SU-DHL-6 (cell line): ENCODE results near the gene FOXD1.

ENCODE experiments used
- H2AFZ ChIP-seq: fragments of 200-600 bp; sonication (generic); 2 replicates; pipeline ENCODE4 v1.6.1; 2014; ENCODE audit warnings: low read depth, mild to moderate bottlenecking, moderate library complexity, mixed read lengths, antibody characterized with exemption, low read length; ENCODE audit not compliant: severe bottlenecking
- H3F3A ChIP-seq: fragments of 200-600 bp; shearing (Covaris generic); 2 replicates; pipeline ENCODE4 v1.6.0; 2016; ENCODE audit warnings: antibody characterized with exemption, mild to moderate bottlenecking; ENCODE audit not compliant: insufficient read depth
- H3K27ac ChIP-seq: fragments of 200-600 bp; sonication (generic); 2 replicates; pipeline ENCODE4 v1.5.1; 2016; ENCODE audit warnings: low read depth, mild to moderate bottlenecking, low read length, moderate library complexity, mixed read lengths
- H3K27me3 ChIP-seq: fragments of 200-600 bp; sonication (generic), shearing (Covaris generic); 2 replicates; pipeline ENCODE4 v1.6.0; 2014; ENCODE audit warnings: mild to moderate bottlenecking, low read length
- H3K36me3 ChIP-seq: fragments of 200-600 bp; sonication (generic); 2 replicates; pipeline ENCODE4 v1.6.1; 2014; ENCODE audit warnings: mild to moderate bottlenecking, low read length, mixed read lengths
- H3K4me2 ChIP-seq: fragments of 300-600, 200-600 bp; shearing (Covaris generic), sonication (generic); 2 replicates; pipeline ENCODE4 v1.6.0; 2014; ENCODE audit warnings: low read length, low read depth, mild to moderate bottlenecking; ENCODE audit not compliant: poor library complexity, severe bottlenecking
- H3K4me3 ChIP-seq: fragments of 200-600 bp; sonication (generic); 2 replicates; pipeline ENCODE4 v1.5.1; 2014; ENCODE audit warnings: antibody characterized with exemption, low read length, mild to moderate bottlenecking, mixed read lengths; ENCODE audit not compliant: insufficient read depth, poor library complexity, severe bottlenecking
- H3K79me2 ChIP-seq: fragments of 200-600 bp; sonication (generic); 2 replicates; pipeline ENCODE4 v1.6.1; 2014; ENCODE audit warnings: mild to moderate bottlenecking, low read length, moderate library complexity; ENCODE audit not compliant: insufficient read depth
- H3K9ac ChIP-seq: fragments of 200-600 bp; sonication (generic); 2 replicates; pipeline ENCODE4 v1.7.0; 2014; ENCODE audit warnings: mild to moderate bottlenecking, low read length
- H3K9me2 ChIP-seq: fragments of 200-600 bp; sonication (generic); replicated peaks from 2 replicates; pipeline ENCODE4 v1.6.1; 2014; ENCODE audit warnings: low read length; ENCODE audit not compliant: insufficient read depth
- H3K9me3 ChIP-seq: fragments of 200-600 bp; sonication (generic); 2 replicates; pipeline ENCODE4 v1.6.1; 2014; ENCODE audit warnings: low read length, mixed read lengths; ENCODE audit not compliant: insufficient read depth
- H4K20me1 ChIP-seq: fragments of 200-600 bp; sonication (generic); 2 replicates; pipeline ENCODE4 v1.6.1; 2014; ENCODE audit warnings: low read depth, mild to moderate bottlenecking, antibody characterized with exemption, low read length, moderate library complexity, mixed read lengths
- EZH2phosphoT487 ChIP-seq: fragments of 200-600 bp; sonication (generic), shearing (Covaris generic); conservative IDR thresholded peaks from 2 replicates; pipeline ENCODE4 v1.6.1; 2018; ENCODE audit warnings: mild to moderate bottlenecking, antibody characterized with exemption, low read length, moderate library complexity, mixed read lengths
- TF ChIP-seq, protein P1 (sequence below): fragments of 200-600 bp; sonication (generic); IDR thresholded peaks from one replicate; pipeline ENCODE4 v1.5.1; 2017; ENCODE audit warnings: antibody characterized with exemption, mild to moderate bottlenecking, low read length, moderate library complexity; ENCODE audit not compliant: insufficient read depth, poor library complexity, severe bottlenecking

The FOXD1 gene

DNA sequence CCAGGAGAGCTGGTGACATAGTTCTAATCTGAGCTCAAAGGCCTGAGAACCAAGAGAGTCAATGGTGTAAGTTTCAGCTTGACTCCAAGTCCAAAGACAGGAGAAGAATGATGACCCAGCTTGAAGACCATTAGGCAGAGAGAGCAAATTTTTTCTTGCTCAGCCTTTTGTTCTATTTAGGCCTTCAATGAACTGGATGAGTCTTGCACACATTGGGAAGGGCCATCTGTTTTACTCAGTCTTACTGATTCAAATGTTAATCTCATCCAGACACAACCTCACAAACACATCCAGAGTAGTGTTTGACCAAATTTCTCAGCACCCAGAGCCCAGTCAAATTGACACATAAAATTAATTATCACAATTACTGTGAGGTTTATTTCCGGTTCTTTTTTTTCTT lies 42.6 kb upstream of the FOXD1 start:
- Histone ChIP-seq H3K27ac (no peak overlapping the region), H2AFZ (no peak overlapping the region), H3K4me3 (no peak overlapping the region), H3K9ac (no peak overlapping the region), H3K4me2 (no peak overlapping the region), H3K9me3 (no peaks in the 10 kb centered on the region), H3K9me2 (no peaks in the 10 kb centered on the region), H3K79me2 (no peaks in the 10 kb centered on the region), H3F3A (no peaks in the 10 kb centered on the region), H3K27me3 (no peaks in the 10 kb centered on the region; the same call in 1 of the 2 replicates), H3K36me3 (no peaks in the 10 kb centered on the region), H4K20me1 (no peaks in the 10 kb centered on the region)
- no peak for TF ChIP-seq EZH2phosphoT487
- TF ChIP-seq, protein P1, sequence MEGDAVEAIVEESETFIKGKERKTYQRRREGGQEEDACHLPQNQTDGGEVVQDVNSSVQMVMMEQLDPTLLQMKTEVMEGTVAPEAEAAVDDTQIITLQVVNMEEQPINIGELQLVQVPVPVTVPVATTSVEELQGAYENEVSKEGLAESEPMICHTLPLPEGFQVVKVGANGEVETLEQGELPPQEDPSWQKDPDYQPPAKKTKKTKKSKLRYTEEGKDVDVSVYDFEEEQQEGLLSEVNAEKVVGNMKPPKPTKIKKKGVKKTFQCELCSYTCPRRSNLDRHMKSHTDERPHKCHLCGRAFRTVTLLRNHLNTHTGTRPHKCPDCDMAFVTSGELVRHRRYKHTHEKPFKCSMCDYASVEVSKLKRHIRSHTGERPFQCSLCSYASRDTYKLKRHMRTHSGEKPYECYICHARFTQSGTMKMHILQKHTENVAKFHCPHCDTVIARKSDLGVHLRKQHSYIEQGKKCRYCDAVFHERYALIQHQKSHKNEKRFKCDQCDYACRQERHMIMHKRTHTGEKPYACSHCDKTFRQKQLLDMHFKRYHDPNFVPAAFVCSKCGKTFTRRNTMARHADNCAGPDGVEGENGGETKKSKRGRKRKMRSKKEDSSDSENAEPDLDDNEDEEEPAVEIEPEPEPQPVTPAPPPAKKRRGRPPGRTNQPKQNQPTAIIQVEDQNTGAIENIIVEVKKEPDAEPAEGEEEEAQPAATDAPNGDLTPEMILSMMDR: no peak

DNA sequence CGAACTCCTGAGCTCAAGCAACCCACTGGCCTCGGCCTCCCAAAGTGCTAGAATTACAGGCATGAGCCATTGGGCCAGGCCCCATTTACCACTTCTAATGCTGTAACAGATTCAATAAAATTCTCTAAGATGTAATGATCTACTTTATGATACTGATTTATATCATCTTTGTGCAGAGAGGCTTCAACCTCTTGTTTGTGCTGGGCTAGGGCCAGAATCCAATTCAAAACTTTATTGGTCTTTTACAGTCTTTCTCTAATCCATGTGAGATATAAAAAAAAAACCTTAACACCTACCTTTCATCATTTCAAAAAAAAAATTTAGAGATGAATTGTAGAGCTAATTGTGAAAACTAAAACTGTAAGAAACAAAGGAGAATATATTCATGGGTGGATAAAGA lies 41.5 kb upstream of the FOXD1 start:
- no peaks in the 10 kb centered on the region for H3K9me3 ChIP-seq
- H3K9ac ChIP-seq: no peak overlapping the region
- no peak overlapping the region for H3K27ac ChIP-seq
- H3K79me2 ChIP-seq: no peaks in the 10 kb centered on the region
- H2AFZ ChIP-seq: no peak overlapping the region
- H3K36me3 ChIP-seq: no peaks in the 10 kb centered on the region
- H4K20me1 ChIP-seq: no peaks in the 10 kb centered on the region
- no peak overlapping the region for H3K4me2 ChIP-seq
- H3K27me3 ChIP-seq: no peaks in the 10 kb centered on the region; the same call in 1 of the 2 replicates
- H3K4me3 ChIP-seq: no peak overlapping the region
- TF ChIP-seq, protein P1: no peak
- H3K9me2 ChIP-seq: no peaks in the 10 kb centered on the region
- H3F3A ChIP-seq: no peaks in the 10 kb centered on the region

DNA sequence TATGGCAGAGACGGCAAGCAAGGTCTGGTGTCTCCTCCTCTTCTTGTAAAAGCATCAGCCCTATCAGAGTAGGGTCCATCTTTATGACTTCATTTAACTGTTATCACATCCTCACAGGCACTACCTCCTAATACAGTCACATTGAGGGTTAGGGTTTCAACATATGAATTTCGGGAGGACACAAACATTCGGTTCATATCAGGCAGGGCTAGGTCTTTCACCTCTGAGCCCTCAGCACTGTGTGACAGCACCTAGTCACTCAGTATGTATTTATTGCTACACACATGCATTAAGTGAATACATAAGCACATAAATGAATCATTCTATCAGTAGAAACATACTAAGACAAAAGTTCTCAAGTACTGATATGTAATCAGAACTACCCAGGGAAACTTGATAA lies 40.2 kb upstream of the FOXD1 start:
- no peaks in the 10 kb centered on the region for H3K79me2 ChIP-seq
- no peaks in the 10 kb centered on the region for H3F3A ChIP-seq
- no peaks in the 10 kb centered on the region for H4K20me1 ChIP-seq
- no peaks in the 10 kb centered on the region for H3K9me3 ChIP-seq
- H3K36me3 ChIP-seq: no peaks in the 10 kb centered on the region
- H3K27ac ChIP-seq: no peak overlapping the region
- H2AFZ ChIP-seq: no peak overlapping the region
- H3K9me2 ChIP-seq: no peaks in the 10 kb centered on the region
- TF ChIP-seq EZH2phosphoT487: no peak
- TF ChIP-seq, protein P1: no peak
- H3K27me3 ChIP-seq: no peaks in the 10 kb centered on the region; the same call in 1 of the 2 replicates
- H3K4me2 ChIP-seq: no peak overlapping the region
- H3K9ac ChIP-seq: no peak overlapping the region
- no peak overlapping the region for H3K4me3 ChIP-seq
